Measurements from ENCODE around the gene LRRC9. TPM values are rescaled to one million over a fixed set of nuclear protein-coding genes. Genes with fewer than 3 reads are reported as not detected.
"Not testable (repeated sequence)": the region's sequence is repeated elsewhere in the genome, so short reads cannot be mapped to it uniquely, and the experiment has no call there.

Gene LRRC9
- total and polyA plus RNA-seq, 2 donors (not counting 3 experiments of a cell fraction or from before 2014, with no cell fraction given) = not detected

- H3K27ac ChIP-seq (ENCODE audit: insufficient read depth, low read depth, low read length) = no peak overlapping the region
- no peak for TF ChIP-seq GATA2 (IDR thresholded peaks at IDR 0.05; ENCODE audit: insufficient read depth, insufficient read length, low read depth, low read length)
- no peak for TF ChIP-seq POLR2AphosphoS5 (IDR thresholded peaks at IDR 0.05; ENCODE audit: insufficient read depth, low read depth, low read length)
- TF ChIP-seq MAX (IDR thresholded peaks at IDR 0.05; ENCODE audit: insufficient read depth, insufficient read length) = no peak
- no peak for TF ChIP-seq EZH2 (IDR thresholded peaks at IDR 0.05; ENCODE audit: borderline replicate concordance, low read depth, low read length, severe bottlenecking)
- no peak for TF ChIP-seq JUN (IDR thresholded peaks at IDR 0.05; ENCODE audit: borderline replicate concordance, insufficient read depth, insufficient read length, low read depth)
- TF ChIP-seq POLR2A (IDR thresholded peaks at IDR 0.05; ENCODE audit: low read depth, low read length) = no peak
- TF ChIP-seq FOS (IDR thresholded peaks at IDR 0.05; ENCODE audit: borderline replicate concordance, insufficient read depth, low read length) = no peak
- no peak for TF ChIP-seq MYC (IDR thresholded peaks at IDR 0.05; ENCODE audit: low read depth, low read length)
- H3K4me1 ChIP-seq (ENCODE audit: control insufficient read depth, extremely low read depth, insufficient read depth, low read length) = no peaks in the 10 kb centered on the region
- POLR2A ChIA-PET = no interaction called here
- no peaks in the 10 kb centered on the region for H3K36me3 ChIP-seq (ENCODE audit: control insufficient read depth in 2 of 2, extremely low read depth in 1 of 2, insufficient read depth in 2 of 2, low read length in 2 of 2)
- H3K27me3 ChIP-seq (ENCODE audit: control insufficient read depth in 2 of 2, insufficient read depth in 2 of 2, low read length in 2 of 2) = peaks cover 0 to 4% of the 10 kb centered on the region in 2 experiments
- H4K20me1 ChIP-seq (replicated peaks; ENCODE audit: control insufficient read depth, extremely low read depth, insufficient read depth, low read length) = no peaks in the 10 kb centered on the region
- intact Hi-C loops (cut with micrococcal nuclease) = no loop called here
- H3K4me2 ChIP-seq (ENCODE audit: insufficient read depth, low read length) = no peak overlapping the region
- dilution Hi-C loops (cut with MboI; ENCODE audit: extremely low pct_ligation_motif_present, low sequenced_read_pairs) = no loop called here
- FAIRE-seq = no peak
- no peaks in the 10 kb centered on the region for H3K79me2 ChIP-seq (ENCODE audit: control insufficient read depth, insufficient read depth, low read length)
- BruUV-seq (replicated peaks) = no TSS peak
- no peak overlapping the region for H3K4me3 ChIP-seq (replicated peaks in 1 of 3; ENCODE audit: insufficient read depth in 1 of 3, low read depth in 1 of 3, low read length in 3 of 3)
- H2AFZ ChIP-seq (ENCODE audit: low read depth, low read length) = no peak overlapping the region
- DNase-seq (ENCODE audit: low read depth, low spot score) = no peak
- CTCF ChIA-PET = no interaction called here
- H3K9me3 ChIP-seq (replicated peaks; ENCODE audit: control insufficient read depth, insufficient read depth, low read length) = no peaks in the 10 kb centered on the region
- H3K9me1 ChIP-seq (replicated peaks; ENCODE audit: control insufficient read depth, extremely low read depth, insufficient read depth, low read length) = no peaks in the 10 kb centered on the region
- no peak overlapping the region for H3K9ac ChIP-seq (replicated peaks; ENCODE audit: extremely low read depth, insufficient read depth, low read length)
Measured at GRCh38 chr14:60035177-60035576, 115.2 kb downstream of the LRRC9 start.

- H3K36me3 ChIP-seq (ENCODE audit: control insufficient read depth in 2 of 2, extremely low read depth in 1 of 2, insufficient read depth in 2 of 2, low read length in 2 of 2); H3K79me2 ChIP-seq (ENCODE audit: control insufficient read depth, insufficient read depth, low read length); POLR2A ChIA-PET; DNase-seq (ENCODE audit: low read depth, low spot score); H3K4me1 ChIP-seq (ENCODE audit: control insufficient read depth, extremely low read depth, insufficient read depth, low read length); intact Hi-C loops (cut with micrococcal nuclease); CTCF ChIA-PET; H3K27ac ChIP-seq (ENCODE audit: insufficient read depth, low read depth, low read length); BruUV-seq (replicated peaks); H4K20me1 ChIP-seq (replicated peaks; ENCODE audit: control insufficient read depth, extremely low read depth, insufficient read depth, low read length); H3K27me3 ChIP-seq (ENCODE audit: control insufficient read depth in 2 of 2, insufficient read depth in 2 of 2, low read length in 2 of 2); H3K4me2 ChIP-seq (ENCODE audit: insufficient read depth, low read length); FAIRE-seq; H2AFZ ChIP-seq (ENCODE audit: low read depth, low read length); H3K9me3 ChIP-seq (replicated peaks; ENCODE audit: control insufficient read depth, insufficient read depth, low read length); H3K4me3 ChIP-seq (replicated peaks in 1 of 3; ENCODE audit: insufficient read depth in 1 of 3, low read depth in 1 of 3, low read length in 3 of 3); H3K9ac ChIP-seq (replicated peaks; ENCODE audit: extremely low read depth, insufficient read depth, low read length); H3K9me1 ChIP-seq (replicated peaks; ENCODE audit: control insufficient read depth, extremely low read depth, insufficient read depth, low read length); dilution Hi-C loops (cut with MboI; ENCODE audit: extremely low pct_ligation_motif_present, low sequenced_read_pairs): not testable (repeated sequence)
Measured at GRCh38 chr14:60047976-60048375, 128.0 kb downstream of the LRRC9 start.
